Measurements from ENCODE around the gene COQ9. TPM values are rescaled to one million over a fixed set of nuclear protein-coding genes. Genes with fewer than 3 reads are reported as not detected.
"Not testable (repeated sequence)": the region's sequence is repeated elsewhere in the genome, so short reads cannot be mapped to it uniquely, and the experiment has no call there.

COQ9 gene
- total RNA-seq, result 31.2 TPM

GRCh38 chr16:57447186-57447962, at the start of gene COQ9, which contains the start of gene CIAPIN1:
Gene COQ9, plus strand, starts transcription at chr16:57447479. Its CDS starts 27 bp downstream, at chr16:57447506.
Gene CIAPIN1, minus strand, starts transcription at chr16:57447385. Its CDS starts 6,457 bp downstream, at chr16:57440928.
- DNase-seq (ENCODE audit: low spot score), result peak; percentile 96
- intact Hi-C loops (cut with DNase I), result no loop called here
- ATAC-seq, result peak; percentile 100

GRCh38 chr16:57397493-57397892, 49.8 kb upstream of the COQ9 start:
- DNase-seq (ENCODE audit: low spot score); ATAC-seq; intact Hi-C loops (cut with DNase I): not testable (repeated sequence)

- intact Hi-C loops (cut with DNase I), result no loop called here
- ATAC-seq (no peak), DNase-seq (ENCODE audit: low spot score) (no peak)
Measured at GRCh38 chr16:57401943-57402640, 45.2 kb upstream of the COQ9 start.

DNA sequence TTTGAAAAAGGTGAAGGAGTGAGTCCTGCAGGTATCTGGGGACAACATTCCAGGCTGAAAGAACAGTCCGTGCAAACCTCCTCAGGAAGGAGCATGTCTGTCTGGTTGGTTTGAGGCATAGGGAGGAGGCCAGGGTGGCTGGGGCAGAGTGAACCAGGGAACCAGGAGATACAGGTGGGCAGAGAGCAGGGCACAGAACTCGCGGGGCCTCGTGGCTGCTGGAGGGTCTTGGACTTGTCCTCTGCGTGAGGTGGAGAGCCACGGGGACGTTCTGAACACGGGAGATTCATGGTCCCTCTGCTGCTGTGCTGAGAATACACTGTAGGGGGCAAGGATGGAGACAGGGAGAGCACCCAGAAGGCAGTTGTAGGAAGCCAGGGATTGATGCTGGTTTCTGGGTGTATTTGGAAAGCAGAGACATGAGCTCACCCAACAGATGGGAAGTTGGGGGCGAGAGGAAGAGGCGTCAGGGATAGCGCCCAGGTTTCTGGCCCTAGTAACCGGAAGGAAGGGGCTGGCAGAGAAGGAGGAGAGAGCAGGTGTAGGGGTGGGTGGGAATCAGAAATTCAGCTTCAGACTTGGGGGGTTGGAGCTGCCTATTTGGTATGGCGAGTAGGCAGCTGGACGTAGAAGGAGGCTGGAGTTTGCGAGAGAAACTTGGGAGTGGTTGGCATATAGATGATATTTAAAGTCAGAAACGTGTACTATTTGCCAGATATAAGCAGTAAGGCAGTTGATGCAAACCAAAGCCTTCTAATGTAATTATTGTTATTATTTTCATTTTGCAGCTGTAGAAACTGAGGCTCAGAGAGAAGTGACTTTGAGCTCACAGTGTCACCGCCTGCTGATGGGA, 43.1 kb upstream of the COQ9 start, which contains the start of gene CCL17:
CCL17 (plus strand) TSS at position 803 of the 853 bp plus-strand sequence. CDS start 9,166 bp downstream, outside the sequence.
- ATAC-seq (no peak), DNase-seq (ENCODE audit: low spot score) (no peak)
- intact Hi-C loops (cut with DNase I), result no loop called here

DNA sequence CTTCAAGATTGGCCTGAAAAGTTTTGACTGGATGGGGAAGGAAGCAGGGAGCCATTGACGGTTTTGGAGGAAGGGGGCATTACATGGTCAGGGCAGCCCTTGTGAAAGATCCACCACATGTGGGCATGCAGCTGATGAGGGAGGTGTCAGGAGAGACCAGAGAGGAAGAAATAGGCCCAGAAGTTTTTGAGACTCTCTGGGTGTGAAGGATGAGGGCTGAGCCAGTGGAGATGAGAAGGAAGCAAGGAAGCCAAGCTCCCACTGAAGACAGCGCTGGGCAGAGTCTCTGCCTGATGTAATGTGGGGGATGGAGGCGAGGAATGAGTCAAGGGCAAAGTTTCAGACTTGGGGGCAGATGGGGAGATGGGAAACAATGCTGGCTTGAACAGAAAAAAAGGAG, 42.2 kb upstream of the COQ9 start:
- ATAC-seq (no peak), DNase-seq (ENCODE audit: low spot score) (no peak)
- intact Hi-C loops (cut with DNase I), result no loop called here

- ATAC-seq (no peak), DNase-seq (ENCODE audit: low spot score) (no peak)
- intact Hi-C loops (cut with DNase I), result no loop called here
Measured at GRCh38 chr16:57406881-57407280, 40.4 kb upstream of the COQ9 start.

- ATAC-seq, result no peak
Measured at GRCh38 chr16:57407521-57408353, 39.5 kb upstream of the COQ9 start.

GRCh38 chr16:57409065-57409464, 38.2 kb upstream of the COQ9 start:
- DNase-seq (ENCODE audit: low spot score) (no peak), ATAC-seq (peak; percentile 34)
- intact Hi-C loops (cut with DNase I), result no loop called here

More at GRCh38 chr16:57407521-57408353, 39.5 kb upstream of the COQ9 start:
- DNase-seq (ENCODE audit: low spot score), result no peak
- intact Hi-C loops (cut with DNase I), result no loop called here

DNA sequence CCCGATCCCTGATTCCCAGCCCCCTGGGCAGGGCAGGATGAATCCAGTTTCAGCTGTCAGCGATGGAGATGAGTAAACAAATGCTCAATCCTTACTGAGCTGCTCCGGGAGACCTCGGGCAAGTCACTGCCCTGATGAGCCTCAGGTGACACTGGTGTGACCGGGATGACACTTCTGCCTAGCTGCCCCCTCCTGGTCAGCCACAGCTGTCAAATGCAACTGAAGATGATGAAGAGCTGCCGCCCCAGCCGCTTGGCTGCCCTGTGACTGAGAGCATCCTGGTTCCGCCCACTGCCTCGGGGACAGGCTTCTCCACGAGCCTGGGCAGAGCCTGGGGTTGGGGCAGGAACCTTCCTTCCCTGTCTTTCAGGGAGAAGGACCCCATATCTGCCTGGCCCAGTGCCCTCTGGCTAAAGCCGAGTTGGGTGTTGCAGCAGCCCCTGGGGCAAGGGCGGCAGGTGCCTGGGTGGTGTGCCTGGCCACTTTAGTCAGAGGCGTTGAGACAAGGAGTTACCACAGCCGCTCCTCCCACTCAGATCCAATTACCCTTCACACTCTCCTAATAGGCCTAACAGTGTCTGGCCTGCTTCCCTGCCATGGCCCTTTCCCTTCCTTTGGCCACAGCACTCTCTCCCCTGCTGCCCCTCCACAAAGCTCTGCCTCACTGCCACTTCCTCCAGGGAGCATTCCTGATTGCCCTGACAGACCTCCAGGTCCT, 37.2 kb upstream of the COQ9 start:
- intact Hi-C loops (cut with DNase I), result no loop called here
- DNase-seq (ENCODE audit: low spot score) (no peak), ATAC-seq (no peak)

DNA sequence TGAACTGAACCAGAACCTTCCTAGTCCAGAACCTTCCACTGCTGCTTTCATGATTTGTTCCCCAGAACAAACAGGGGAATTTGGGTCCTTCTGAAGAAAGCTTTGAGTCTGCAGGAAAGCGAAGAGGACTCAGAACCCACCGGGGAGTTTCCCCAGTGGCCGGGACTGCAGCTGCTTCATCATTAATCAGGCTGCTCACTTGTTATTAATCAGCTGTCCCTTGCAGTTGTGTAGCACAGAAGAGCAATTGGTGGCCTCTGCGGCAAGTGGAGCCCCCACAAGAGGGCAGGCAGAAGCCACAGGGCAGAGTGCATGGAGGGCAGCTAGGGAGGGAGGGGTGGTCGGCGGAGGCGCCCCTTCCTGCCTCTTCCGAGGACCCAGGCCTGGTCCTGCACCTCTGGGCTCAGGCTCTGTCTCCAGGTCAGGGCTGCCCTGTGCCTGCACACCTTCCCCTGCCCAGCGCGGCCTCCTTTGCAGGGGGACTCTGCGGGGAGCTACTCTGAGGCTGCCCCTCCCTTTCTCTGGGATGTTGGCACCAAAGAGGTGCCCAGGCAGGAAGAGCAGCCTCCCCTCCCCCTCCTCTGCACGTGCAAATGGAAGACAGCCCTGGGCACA, 35.8 kb upstream of the COQ9 start:
- DNase-seq (ENCODE audit: low spot score) (no peak), ATAC-seq (no peak)
- intact Hi-C loops (cut with DNase I), result no loop called here

DNA sequence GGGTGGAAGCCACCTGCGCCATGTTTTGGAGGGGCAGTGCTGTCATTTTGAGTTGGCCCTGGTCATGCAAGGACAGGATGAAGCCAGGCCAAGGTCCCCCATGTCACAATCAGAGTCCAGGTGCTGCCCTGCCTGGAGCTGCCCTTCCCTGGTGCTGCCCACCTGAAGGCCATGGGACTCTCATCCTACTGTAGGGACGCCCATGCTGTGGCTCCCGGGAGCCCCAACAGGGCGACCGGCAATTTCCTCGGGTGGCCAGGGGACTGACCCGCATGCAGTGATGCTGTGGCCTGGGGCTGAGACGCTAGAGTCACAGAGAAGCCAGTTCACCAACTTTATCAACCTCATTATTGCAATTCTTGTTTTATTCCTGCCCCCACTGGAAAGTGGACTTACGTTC, 34.7 kb upstream of the COQ9 start:
- intact Hi-C loops (cut with DNase I), result no loop called here
- ATAC-seq, result no peak
- DNase-seq (ENCODE audit: low spot score), result no peak

GRCh38 chr16:57413301-57413730, 34.0 kb upstream of the COQ9 start:
- intact Hi-C loops (cut with DNase I), result no loop called here
- ATAC-seq (no peak), DNase-seq (ENCODE audit: low spot score) (no peak)

GRCh38 chr16:57413733-57414132, 33.5 kb upstream of the COQ9 start:
- DNase-seq (ENCODE audit: low spot score) (no peak), ATAC-seq (no peak)
- intact Hi-C loops (cut with DNase I), result no loop called here

DNA sequence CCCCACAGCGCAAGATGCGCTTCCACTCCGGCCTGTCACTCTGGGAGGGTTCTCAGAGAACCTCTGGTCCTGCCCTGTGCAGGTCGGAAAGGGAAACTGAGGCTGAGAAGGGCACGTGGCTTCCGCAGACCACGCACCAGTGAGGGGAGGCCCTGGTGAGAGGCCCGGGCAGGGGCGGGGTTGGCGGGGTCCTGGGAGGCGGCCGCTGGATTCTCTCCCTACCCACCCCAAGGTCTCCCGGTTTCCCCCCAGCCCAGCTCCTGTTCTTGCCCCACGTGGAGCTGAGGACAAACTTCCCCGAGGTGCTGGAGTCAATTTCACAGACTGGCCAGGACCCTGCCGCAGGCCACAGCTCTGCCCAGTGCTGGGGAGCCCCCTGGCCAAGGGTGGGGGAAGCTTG, 31.2 kb upstream of the COQ9 start:
- intact Hi-C loops (cut with DNase I), result loop anchor here (5.0 kb wide), 1 partner anchor 114 kb away; no protein-coding TSS in a partner anchor

DNA sequence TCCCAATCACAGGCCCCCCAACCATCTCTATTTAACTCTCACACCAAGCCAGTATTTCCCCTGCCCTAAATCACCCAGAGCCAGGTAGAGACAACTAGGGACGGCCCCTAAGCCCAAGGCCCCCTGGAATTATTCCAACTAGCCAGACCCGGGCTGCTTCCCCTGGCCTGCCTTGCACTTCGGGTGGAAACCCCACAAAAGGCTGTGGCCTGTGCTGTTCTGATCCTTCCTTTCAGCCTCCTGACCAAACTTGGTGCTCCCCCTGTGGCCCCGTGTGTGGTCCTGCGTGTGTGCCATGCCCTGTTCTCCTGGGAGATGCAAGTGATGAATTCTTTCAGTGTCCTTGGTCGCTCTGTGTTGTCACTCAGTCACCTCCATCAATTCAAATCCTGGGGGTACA, 27.8 kb upstream of the COQ9 start:
- DNase-seq (ENCODE audit: low spot score) (no peak), ATAC-seq (no peak)
- intact Hi-C loops (cut with DNase I), result loop anchor here (5.0 kb wide), 1 partner anchor 117 kb away; no protein-coding TSS in a partner anchor

More for the DNA sequence above, 31.2 kb upstream of the COQ9 start:
- ATAC-seq, result no peak
- peak; percentile 65 for DNase-seq (ENCODE audit: low spot score)

DNA sequence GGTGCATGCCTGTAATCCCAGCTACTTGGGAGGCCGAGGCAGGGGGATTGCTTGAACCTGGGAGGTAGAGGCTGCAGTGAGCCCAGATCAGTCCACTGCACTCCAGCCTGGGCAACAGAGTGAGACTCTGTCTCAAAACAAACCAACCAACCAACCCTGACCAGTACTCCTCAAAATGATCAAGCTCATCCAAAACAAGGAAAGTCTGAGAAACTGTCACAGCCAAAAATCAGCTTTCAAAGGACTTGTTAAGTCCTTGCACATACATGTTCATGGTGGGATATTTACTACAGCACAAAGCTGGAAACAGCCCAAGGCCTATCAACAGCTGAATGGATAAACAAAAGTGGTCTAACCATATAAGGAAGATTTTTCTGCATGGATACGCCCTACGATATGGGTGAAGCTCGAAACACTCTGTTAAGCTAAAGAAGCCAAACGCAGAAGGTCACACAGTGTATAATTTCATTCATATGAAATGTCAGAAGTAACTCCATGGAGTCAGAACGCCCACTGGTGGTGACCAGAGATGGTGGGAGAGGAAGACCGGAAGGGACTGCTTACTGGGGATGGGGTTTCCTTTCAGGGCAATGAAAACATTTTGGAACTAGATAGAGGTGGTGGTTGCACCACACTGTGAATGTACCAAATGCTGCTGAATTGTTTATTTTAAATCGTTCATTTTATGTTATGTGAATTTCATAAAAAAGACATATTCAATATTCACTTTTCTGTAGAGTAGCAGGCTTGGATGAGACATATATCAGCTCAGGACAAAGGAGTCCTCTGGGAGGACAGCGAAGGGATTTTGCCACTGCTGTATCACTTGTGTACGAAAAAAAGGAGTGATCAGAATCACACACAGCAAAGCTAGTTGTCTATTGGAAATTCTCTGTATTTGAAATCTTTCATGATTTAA, 25.0 kb upstream of the COQ9 start:
- intact Hi-C loops (cut with DNase I), result loop anchor here (2.0 kb wide), 1 partner anchor 95 kb away; no protein-coding TSS in a partner anchor
- DNase-seq (ENCODE audit: low spot score), result peak; percentile 75
- peak; percentile 70 for ATAC-seq
